T-helper 1 cell treated with Interleukin-12 subunit alpha and Interleukin-12 subunit beta and Interleukin-4 antibody, amounts not matched to agents 30 ng/mL and 1 ng/mL, for 36 hours (primary cell): Measurements from ENCODE around the gene NUTM2E. TPM values are rescaled to one million over a fixed set of nuclear protein-coding genes. Genes with fewer than 3 reads are reported as not detected.
"Not testable (repeated sequence)": the region's sequence is repeated elsewhere in the genome, so short reads cannot be mapped to it uniquely, and the experiment has no call there.

Experiments used
- intact Hi-C: fragments of 100-400 bp; cut with micrococcal nuclease; formaldehyde crosslinking; loops from one replicate; pipeline ENCODE4 v1.15.1; 2024
- total RNA-seq: library from RNA; stranded (reverse); gene quantifications from 2 replicates; pipeline ENCODE4 v1.2.3, GENCODE V29; 2022

NUTM2E gene
- 0.20 TPM in 1 of 2 replicates, not detected in the other for total RNA-seq

DNA sequence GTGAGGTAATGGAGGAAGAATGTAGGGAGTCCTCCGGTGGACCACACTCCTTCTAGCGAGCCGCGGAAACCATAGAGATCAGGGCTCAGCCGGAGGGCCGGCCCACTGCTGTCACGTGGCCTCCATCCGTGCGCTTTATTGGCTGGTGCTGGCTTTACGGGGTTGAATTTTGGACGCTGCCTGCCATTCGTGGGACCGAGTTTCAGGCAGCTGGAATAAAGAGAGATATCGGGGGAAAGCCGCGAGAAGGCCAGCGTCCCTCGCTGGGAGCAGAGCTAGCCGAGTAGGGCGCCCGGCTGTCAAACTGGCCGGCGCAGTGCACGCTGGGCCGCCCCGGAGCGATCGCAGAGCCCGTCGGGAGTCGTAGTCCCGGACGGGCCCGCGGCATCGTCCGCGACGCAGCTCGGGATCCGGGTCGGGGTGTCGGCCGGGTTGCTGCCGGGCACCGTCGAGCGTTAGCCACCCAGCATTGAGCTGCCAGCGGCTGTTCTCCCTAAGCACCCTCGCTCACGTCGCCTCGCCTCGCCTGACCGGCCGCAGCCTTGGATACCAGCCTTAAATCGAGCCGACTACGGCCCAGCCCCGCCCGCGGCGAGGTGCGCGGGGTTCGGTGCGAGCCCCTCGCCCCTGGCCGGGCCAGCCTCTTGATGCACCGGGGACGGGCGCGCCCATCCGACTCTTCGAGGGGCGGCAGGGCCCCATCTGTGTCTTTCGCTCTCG, at the start of gene NUTM2E:
Gene NUTM2E, plus strand, starts transcription at position 244 of the 720 bp plus-strand sequence. CDS start 15,002 bp downstream, outside the sequence.
- intact Hi-C loops, result loop anchor here (10.0 kb wide), 2 partner anchors 378 to 382 kb away; partner anchors contain the start of genes ANXA11 and ZCCHC24

- intact Hi-C loops, result loop anchor here (2.0 kb wide), 1 partner anchor 151 kb away; no protein-coding TSS in a partner anchor
These were observed 48.5 kb upstream of the NUTM2E start for GRCh38 chr10:79777997-79778396.

DNA sequence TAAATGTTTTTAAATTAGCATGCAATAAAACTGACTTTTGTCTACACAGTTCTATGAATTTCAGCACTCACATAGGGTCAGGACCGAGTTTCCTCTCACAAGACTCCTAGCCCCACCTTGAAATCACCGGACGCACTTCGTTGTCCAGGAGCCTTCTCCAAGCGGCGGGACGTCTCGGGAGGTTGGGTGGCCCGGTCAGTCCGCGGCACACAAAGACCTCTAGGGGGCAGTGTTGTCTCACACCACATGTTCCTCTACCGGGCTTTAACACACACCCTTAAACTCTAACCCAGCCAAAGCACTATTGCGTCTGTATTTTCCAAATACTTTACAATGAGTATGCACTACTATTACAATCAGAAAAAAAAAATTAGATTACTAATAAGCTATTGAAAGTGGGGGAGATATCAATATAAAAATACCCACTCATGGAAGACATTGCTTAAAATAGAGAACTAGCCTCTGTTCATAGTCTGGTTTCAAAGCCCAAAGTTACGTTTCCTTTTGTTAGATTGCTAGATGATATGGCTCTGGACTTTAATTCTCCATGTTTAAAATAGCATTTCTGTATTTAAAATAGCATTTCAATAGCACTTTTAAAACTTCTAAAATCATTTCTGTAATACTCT, 47.1 kb upstream of the NUTM2E start:
- intact Hi-C loops, result loop anchor here (2.0 kb wide), 1 partner anchor 149 kb away; no protein-coding TSS in a partner anchor

GRCh38 chr10:79779992-79780391, 46.5 kb upstream of the NUTM2E start:
- intact Hi-C loops, result loop anchor here (2.0 kb wide), 1 partner anchor 149 kb away; no protein-coding TSS in a partner anchor

GRCh38 chr10:79781584-79781983, 45.0 kb upstream of the NUTM2E start:
- intact Hi-C loops, result not testable (repeated sequence)

DNA sequence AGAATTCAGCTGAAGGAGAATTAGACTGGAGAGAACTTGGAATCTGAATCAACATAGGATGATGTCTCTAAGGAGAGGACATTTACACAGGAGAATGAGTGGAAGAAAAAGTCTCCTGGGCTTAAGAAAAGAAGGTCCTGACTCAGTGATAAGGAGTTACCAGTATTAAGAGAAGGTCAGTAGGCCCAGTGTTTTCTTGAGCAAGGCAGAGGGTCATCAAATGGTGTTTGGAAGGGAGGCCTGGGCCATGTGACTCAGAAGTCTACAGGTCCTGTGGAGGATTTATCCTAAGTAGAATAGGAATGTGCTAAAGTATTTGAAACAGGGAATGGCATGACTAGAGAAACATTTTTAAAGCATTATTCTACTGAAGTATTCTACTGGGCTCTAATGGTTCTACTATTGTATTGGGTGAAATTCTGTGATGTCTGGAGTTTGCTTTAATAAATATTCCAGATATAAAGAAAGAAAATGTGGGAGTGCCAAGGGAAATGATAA, 39.0 kb upstream of the NUTM2E start:
- intact Hi-C loops, result not testable (repeated sequence)

- intact Hi-C loops, result not testable (repeated sequence)
These were observed 37.2 kb upstream of the NUTM2E start for GRCh38 chr10:79789351-79789750.

- intact Hi-C loops, result not testable (repeated sequence)
These were observed 34.5 kb upstream of the NUTM2E start for GRCh38 chr10:79791906-79792517.

- intact Hi-C loops, result not testable (repeated sequence)
These were observed 27.2 kb upstream of the NUTM2E start for GRCh38 chr10:79799337-79799736.

- intact Hi-C loops, result not testable (repeated sequence)
These were observed 20.7 kb upstream of the NUTM2E start for GRCh38 chr10:79805857-79806256.

DNA sequence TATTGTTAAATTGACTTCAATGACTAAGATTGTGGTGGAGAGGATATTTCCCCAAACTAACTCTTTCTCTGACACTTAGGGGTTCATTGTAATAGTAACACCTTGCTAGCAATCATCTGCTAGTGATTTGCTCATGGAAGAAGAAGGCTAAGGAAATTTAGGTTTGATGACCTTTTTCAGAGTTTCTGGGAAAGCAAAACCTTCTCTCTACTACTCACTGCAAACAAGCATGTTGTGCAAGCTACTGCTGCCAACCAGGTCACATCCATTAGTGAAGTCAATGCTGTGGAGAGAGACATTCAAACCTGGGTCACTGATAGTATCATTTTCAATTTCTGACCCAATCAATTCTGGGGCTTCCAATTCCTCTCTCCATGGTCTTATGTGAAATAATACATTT, 14.6 kb upstream of the NUTM2E start:
- intact Hi-C loops, result not testable (repeated sequence)

GRCh38 chr10:79816290-79816689, 10.2 kb upstream of the NUTM2E start:
- intact Hi-C loops, result not testable (repeated sequence)

- intact Hi-C loops, result loop anchor here (2.0 to 10.0 kb wide), 4 partner anchors 105 to 381 kb away; partner anchors contain the start of genes ANXA11, TMEM254 and ZCCHC24
These were observed 3.2 kb upstream of the NUTM2E start for GRCh38 chr10:79823387-79823786.

GRCh38 chr10:79825587-79826011, 940 bp upstream of the NUTM2E start:
- intact Hi-C loops, result loop anchor here (10.0 kb wide), 2 partner anchors 379 to 381 kb away; partner anchors contain the start of genes ANXA11 and ZCCHC24

DNA sequence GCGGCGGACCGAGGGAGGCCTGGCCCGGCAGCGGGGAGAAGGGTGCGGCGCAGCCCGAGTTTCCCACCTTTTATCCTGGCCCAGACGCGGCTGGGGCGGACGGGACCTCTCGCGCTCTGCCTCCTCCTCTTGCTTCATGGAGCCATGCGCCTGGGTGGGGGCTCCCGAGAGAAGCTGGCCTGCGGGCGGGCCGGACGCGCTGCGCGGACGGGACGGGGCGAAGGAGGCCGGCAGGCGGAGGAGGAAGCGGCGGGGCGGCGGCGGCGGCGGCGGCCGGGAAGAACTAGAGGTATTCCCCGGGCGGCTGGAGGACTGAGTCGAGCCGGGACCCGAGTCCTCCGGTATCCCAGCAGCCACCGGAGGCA, 426 bp upstream of the NUTM2E start:
- intact Hi-C loops, result loop anchor here (10.0 kb wide), 2 partner anchors 379 to 381 kb away; partner anchors contain the start of genes ANXA11 and ZCCHC24

DNA sequence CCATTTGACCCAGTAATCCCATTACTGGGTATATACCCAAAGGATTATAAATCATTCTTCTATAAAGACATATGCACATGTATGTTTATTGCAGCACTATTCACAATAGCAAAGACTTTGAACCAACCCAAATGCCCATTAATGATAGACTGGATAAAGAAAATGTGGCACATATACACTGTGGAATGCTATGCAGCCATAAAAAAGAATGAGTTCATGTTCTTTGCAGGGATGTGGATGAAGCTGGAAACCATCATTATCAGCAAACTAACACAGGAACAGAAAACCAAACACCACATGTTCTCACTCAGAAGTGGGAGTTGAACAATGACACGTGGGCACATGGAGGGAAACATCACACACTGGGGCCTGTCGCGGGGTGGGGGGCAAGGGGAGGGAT, 7.3 kb downstream of the NUTM2E start:
- intact Hi-C loops, result not testable (repeated sequence)

DNA sequence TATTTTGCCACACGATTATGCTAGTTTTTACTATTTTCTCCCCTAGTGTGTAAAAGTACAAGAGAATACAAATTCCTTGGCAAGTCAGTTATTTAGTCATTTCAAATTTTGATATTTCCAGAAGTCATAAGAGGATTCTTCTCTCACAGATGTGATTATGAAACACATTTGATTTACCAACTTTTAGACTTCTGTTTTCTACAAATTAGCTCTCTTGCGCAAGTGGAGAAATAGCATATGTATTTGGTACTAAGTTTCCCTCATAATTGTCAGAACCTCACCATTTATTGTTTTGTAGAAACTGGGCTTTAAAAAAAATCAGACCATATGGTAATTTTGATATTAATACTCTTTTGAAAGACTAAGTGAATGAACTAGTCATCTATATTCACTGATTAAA, 9.4 kb downstream of the NUTM2E start:
- intact Hi-C loops, result not testable (repeated sequence)

DNA sequence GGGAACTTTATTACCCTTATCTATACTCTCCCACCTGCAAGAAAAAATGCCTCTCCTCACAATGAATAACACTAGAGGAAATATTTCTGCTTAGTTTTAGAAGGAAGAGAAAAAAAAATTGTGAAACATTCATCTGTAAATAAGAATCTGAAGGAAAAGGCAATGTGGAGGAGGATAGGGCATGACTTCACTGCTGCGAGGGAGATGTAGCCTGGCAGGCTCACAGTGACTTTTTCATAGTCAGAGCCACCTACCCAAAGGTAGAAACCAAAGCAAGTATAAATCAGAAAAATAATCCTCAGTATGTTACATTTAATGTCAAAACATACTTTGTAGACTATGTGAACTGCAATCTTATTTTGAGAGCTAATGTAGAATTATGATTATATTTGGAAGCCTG, 10.4 kb downstream of the NUTM2E start:
- intact Hi-C loops, result not testable (repeated sequence)

- intact Hi-C loops, result not testable (repeated sequence)
These were observed 11.9 kb downstream of the NUTM2E start for GRCh38 chr10:79838441-79838840.

GRCh38 chr10:79853191-79853854, 26.8 kb downstream of the NUTM2E start:
- intact Hi-C loops, result not testable (repeated sequence)

- intact Hi-C loops, result not testable (repeated sequence)
These were observed 35.7 kb downstream of the NUTM2E start for GRCh38 chr10:79862269-79862668.
